HEK293T (cell line): ENCODE measurements around the gene OPALIN.

Experiments
- CTCF ChIA-PET: fragments of 350-600 bp; formaldehyde crosslinking; extraction: SDS; loops from one replicate; lab custom pipeline; 2021; ENCODE audit warnings: antibody characterized with exemption, inconsistent platforms; lab: Yijun Ruan, JAX
- POLR2A ChIA-PET: fragments of 350-600 bp; formaldehyde crosslinking; extraction: SDS; loops from one replicate; lab custom pipeline; 2020; ENCODE audit warnings: antibody characterized with exemption, inconsistent platforms; lab: Yijun Ruan, JAX
- DNase-seq: peaks from one replicate; pipeline ENCODE4 v3.0.0; 2012; ENCODE audit warnings: mixed read lengths; ENCODE audit errors: extremely low spot score
- ARNT ChIP-seq: fragments of 450-650 bp; IDR thresholded peaks from 2 replicates; pipeline ENCODE4 v1.6.1; 2017; ENCODE audit warnings: mild to moderate bottlenecking
- BHLHE40 ChIP-seq: fragments of 450-650 bp; IDR thresholded peaks from 2 replicates; pipeline ENCODE4 v1.6.1; 2016; ENCODE audit warnings: mild to moderate bottlenecking, moderate library complexity, borderline replicate concordance
- CTBP1 ChIP-seq: fragments of 450-650 bp; IDR thresholded peaks from 2 replicates; pipeline ENCODE4 v1.6.1; 2016; ENCODE audit warnings: borderline replicate concordance
- ELF4 ChIP-seq: fragments of 450-650 bp; IDR thresholded peaks from 2 replicates; pipeline ENCODE4 v1.6.1; 2017; ENCODE audit warnings: antibody characterized with exemption
- FOXA1 ChIP-seq: fragments of 450-650 bp; IDR thresholded peaks from 2 replicates; pipeline ENCODE4 v1.6.1; 2016; ENCODE audit warnings: mild to moderate bottlenecking
- FOXK2 ChIP-seq: fragments of 450-650 bp; IDR thresholded peaks from 2 replicates; pipeline ENCODE4 v1.6.1; 2016; ENCODE audit warnings: mild to moderate bottlenecking
- FOXM1 ChIP-seq: fragments of 450-650 bp; IDR thresholded peaks from 2 replicates; pipeline ENCODE4 v1.6.1; 2017; ENCODE audit warnings: mild to moderate bottlenecking, borderline replicate concordance
- HDGF ChIP-seq: fragments of 450-650 bp; IDR thresholded peaks from 2 replicates; pipeline ENCODE4 v1.6.1; 2017; ENCODE audit warnings: antibody characterized with exemption, borderline replicate concordance
- L3MBTL2 ChIP-seq: fragments of 450-650 bp; conservative IDR thresholded peaks from 2 replicates; pipeline ENCODE4 v1.6.1; 2016; ENCODE audit warnings: mild to moderate bottlenecking
- LEF1 ChIP-seq: fragments of 450-650 bp; IDR thresholded peaks from 2 replicates; pipeline ENCODE4 v1.6.1; 2017; ENCODE audit warnings: mild to moderate bottlenecking, borderline replicate concordance
- NFRKB ChIP-seq: fragments of 450-650 bp; IDR thresholded peaks from 2 replicates; pipeline ENCODE4 v1.6.1; 2016; ENCODE audit warnings: mild to moderate bottlenecking, moderate library complexity
- SP1 ChIP-seq: fragments of 450-650 bp; IDR thresholded peaks from 2 replicates; pipeline ENCODE4 v1.6.1; 2017
- SUZ12 ChIP-seq: fragments of 450-650 bp; IDR thresholded peaks from 2 replicates; pipeline ENCODE4 v1.6.1; 2016; ENCODE audit warnings: mild to moderate bottlenecking
- TARDBP ChIP-seq: fragments of 450-650 bp; IDR thresholded peaks from 2 replicates; pipeline ENCODE4 v1.6.1; 2016
- ZNF384 ChIP-seq: fragments of 450-650 bp; IDR thresholded peaks from 2 replicates; pipeline ENCODE4 v1.6.1; 2016
- TF ChIP-seq, protein P1 (sequence below): fragments of 450-650 bp; IDR thresholded peaks from 2 replicates; pipeline ENCODE4 v1.6.1; 2016

The OPALIN gene

DNA sequence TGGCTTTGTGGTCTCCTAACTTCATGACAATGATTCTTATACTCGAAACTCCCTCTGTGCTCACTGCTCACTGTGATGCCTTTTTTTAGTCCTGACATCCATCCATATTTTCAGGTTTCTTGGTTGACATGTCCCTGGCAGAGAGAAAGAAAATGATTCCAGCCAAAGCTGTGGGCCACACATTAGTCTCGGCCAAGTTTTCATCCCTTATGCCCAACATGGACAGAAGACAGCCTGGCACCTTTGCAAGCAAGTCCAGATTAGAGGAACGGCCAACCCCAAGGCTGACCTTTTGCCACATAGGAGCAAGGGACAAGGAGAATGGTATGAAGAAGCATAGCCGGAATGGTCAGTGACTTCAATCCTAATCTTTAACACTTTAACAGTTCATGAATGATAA, 8.7 kb upstream of the OPALIN start:
- TF ChIP-seq BHLHE40 (no peak), L3MBTL2 (no peak), SP1 (no peak), FOXK2 (no peak), HDGF (no peak), ZNF384 (no peak), NFRKB (no peak), FOXA1 (no peak)
- TF ChIP-seq, protein P1, sequence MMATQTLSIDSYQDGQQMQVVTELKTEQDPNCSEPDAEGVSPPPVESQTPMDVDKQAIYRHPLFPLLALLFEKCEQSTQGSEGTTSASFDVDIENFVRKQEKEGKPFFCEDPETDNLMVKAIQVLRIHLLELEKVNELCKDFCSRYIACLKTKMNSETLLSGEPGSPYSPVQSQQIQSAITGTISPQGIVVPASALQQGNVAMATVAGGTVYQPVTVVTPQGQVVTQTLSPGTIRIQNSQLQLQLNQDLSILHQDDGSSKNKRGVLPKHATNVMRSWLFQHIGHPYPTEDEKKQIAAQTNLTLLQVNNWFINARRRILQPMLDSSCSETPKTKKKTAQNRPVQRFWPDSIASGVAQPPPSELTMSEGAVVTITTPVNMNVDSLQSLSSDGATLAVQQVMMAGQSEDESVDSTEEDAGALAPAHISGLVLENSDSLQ = no peak
- CTCF ChIA-PET = no interaction called here
- POLR2A ChIA-PET = no interaction called here
- DNase-seq = no peak

DNA sequence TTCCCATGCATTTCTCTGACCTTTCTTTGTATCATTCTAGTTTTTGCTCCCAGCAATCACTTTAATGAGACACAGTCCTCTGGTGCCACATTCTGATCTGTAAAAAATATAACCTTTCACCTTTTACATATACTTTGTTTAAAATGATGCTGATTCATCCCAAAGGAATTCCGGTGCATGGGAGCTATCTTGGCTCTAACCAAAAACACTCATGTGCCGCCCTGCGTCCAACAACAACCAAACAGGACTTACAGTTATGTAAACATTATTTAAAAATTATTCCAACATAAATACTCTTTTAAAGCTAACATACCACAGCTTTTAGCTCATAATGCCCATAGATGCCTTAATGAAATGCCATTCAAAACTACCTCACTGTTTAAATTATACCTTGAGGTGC, 7.7 kb upstream of the OPALIN start:
- no peak for DNase-seq
- POLR2A ChIA-PET = no interaction called here
- TF ChIP-seq, protein P1 = no peak
- TF ChIP-seq SP1 (no peak), FOXK2 (no peak), TARDBP (no peak), ARNT (no peak), LEF1 (no peak), HDGF (no peak), FOXM1 (no peak), CTBP1 (no peak), SUZ12 (no peak), ZNF384 (no peak)
- CTCF ChIA-PET = interaction anchor here (1.7 kb wide), 1 partner anchor 32 kb away, joined by 5 read pairs; no protein-coding TSS in a partner anchor

DNA sequence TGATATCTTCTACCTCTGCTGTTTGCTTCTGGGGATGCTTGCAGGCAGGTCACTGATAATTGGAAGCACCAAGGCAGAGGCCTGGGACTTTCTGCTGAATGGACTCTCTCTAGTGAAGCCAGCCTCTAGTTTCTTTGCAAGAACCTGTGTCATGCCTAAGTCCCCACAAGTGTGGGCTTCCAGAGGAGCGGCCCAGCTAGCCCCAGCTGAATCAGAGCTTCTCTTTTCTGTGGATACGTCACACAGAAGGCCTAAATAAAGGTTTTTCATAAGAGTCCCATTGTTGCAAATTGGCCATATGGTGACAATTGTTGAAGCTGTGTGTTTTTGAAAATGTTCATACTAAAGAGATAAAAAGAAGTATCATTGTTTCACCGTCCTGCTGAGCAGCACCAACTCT, 6.8 kb upstream of the OPALIN start:
- CTCF ChIA-PET = interaction anchor here (0.5 to 1.9 kb wide), 3 partner anchors 9 to 1069 kb away, joined by 3 to 11 read pairs (median 5); no protein-coding TSS in a partner anchor
- DNase-seq = no peak
- POLR2A ChIA-PET = interaction anchor here (0.6 to 1.2 kb wide), 2 partner anchors 9 to 36 kb away, joined by 3 to 4 read pairs; no protein-coding TSS in a partner anchor
- no peak for TF ChIP-seq L3MBTL2
- TF ChIP-seq FOXA1 = no peak
- no peak for TF ChIP-seq ARNT
- TF ChIP-seq SP1 = no peak
- TF ChIP-seq, protein P1 = no peak
- no peak for TF ChIP-seq LEF1
- no peak for TF ChIP-seq ELF4

DNA sequence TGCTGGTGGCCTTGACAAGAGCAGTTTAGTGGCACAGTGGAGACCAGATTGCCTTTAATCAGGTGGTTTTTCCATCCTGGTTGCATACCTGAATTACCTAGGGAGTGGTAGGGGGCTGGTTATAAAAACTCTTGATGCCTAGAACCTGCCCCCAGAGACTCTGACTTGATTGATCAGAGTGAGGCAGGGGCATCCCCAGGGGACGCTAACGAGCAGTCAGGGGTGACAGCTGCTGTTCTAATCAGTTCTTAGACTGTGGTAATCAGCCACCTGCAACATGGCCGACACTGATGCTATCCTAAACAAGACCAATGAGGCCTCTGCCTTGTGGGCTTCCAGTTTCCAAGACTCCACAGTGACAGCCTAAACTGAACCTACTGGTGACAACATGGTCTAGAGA, 2.0 kb upstream of the OPALIN start:
- DNase-seq = no peak
- CTCF ChIA-PET = no interaction called here
- TF ChIP-seq, protein P1 = no peak
- TF ChIP-seq FOXM1 (no peak), CTBP1 (no peak), LEF1 (no peak), SUZ12 (no peak), ELF4 (no peak), FOXA1 (no peak), TARDBP (no peak), BHLHE40 (no peak), ZNF384 (no peak)
- POLR2A ChIA-PET = no interaction called here

DNA sequence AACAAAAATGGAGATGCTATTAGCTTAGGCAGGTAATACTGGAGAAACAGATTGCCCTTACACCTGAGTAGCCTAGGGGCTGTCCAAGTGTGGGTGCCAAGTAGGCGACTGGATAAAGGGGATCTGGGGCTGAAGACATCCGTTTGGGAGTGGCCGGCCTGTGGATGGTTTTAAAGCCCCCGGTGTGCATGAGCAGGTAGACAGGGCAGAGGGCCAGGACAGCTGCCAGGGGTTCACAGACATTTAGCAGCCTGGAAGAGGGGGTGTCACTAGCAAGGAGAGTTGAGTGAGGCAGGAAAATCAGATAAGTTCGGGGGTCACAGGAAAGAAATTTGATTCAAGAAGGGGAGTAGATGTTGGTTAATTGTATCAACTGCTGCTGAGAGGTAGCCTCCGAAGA, 1.5 kb upstream of the OPALIN start:
- ChIA-PET POLR2A (no interaction called here), CTCF (no interaction called here)
- TF ChIP-seq ZNF384 (no peak), FOXM1 (no peak), FOXA1 (no peak), ARNT (no peak), NFRKB (no peak), L3MBTL2 (no peak), SUZ12 (no peak), CTBP1 (no peak), TARDBP (no peak), FOXK2 (no peak), LEF1 (no peak), BHLHE40 (no peak), HDGF (no peak), SP1 (no peak), ELF4 (no peak)
- TF ChIP-seq, protein P1 = no peak
- no peak for DNase-seq

DNA sequence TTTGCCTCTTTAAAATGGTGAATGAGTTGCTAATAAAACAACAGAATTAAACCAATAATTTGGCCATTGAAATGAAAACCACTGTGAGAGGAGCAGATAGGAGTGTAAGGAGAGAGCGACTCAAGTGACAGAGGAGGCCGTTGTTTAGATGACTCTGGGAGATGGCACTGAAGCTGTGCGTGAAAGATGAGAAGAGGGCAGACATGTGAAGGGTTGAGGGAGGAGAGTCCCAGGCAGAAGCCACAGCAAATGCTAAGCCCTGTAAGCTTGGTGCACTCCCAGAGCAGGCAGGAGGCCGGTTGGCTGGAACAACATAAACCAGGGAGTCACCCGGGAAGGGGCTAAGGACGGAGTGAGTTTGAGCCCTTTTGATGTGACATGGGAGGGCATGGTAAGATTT, 814 bp upstream of the OPALIN start:
- DNase-seq = no peak
- TF ChIP-seq FOXA1 (no peak), SP1 (no peak)
- CTCF ChIA-PET = no interaction called here
- POLR2A ChIA-PET = no interaction called here
